NT2/D1 (cell line): ENCODE measurements around the gene RASGRP2.

Source experiments
- DNase-seq: peaks from one replicate; pipeline ENCODE4 v3.0.0-alpha.2; 2011; ENCODE audit warnings: low read depth, low spot score
- H3K27me3 ChIP-seq: 2 replicates; pipeline ENCODE4 v1.6.0; 2011; ENCODE audit warnings: mild to moderate bottlenecking; ENCODE audit not compliant: insufficient read length, insufficient read depth
- H3K36me3 ChIP-seq: 2 replicates; pipeline ENCODE4 v1.6.1; 2011; ENCODE audit warnings: mild to moderate bottlenecking, low read length, mixed read lengths; ENCODE audit not compliant: insufficient read depth, insufficient read length
- H3K4me1 ChIP-seq: 2 replicates; pipeline ENCODE4 v1.5.1; 2011; ENCODE audit not compliant: insufficient read depth, insufficient read length
- H3K4me3 ChIP-seq: 2 replicates; pipeline ENCODE4 v1.5.1; 2011; ENCODE audit warnings: low read depth; ENCODE audit not compliant: insufficient read length
- H3K9ac ChIP-seq: 2 replicates; pipeline ENCODE4 v1.6.0; 2011; ENCODE audit warnings: low read depth; ENCODE audit not compliant: insufficient read length
- H3K9me3 ChIP-seq: 2 replicates; pipeline ENCODE4 v1.5.1; 2011; ENCODE audit warnings: mild to moderate bottlenecking, low read length; ENCODE audit not compliant: insufficient read depth
- SUZ12 ChIP-seq: IDR thresholded peaks from 2 replicates; pipeline ENCODE4 v1.6.1; 2011; ENCODE audit not compliant: insufficient read length, insufficient read depth; ENCODE audit errors: extremely low read depth
- YY1 ChIP-seq: IDR thresholded peaks from 2 replicates; pipeline ENCODE4 v1.6.1; 2011; ENCODE audit not compliant: insufficient read length, insufficient read depth
- ZNF274 ChIP-seq: IDR thresholded peaks from 2 replicates; pipeline ENCODE4 v1.6.1; 2011; ENCODE audit warnings: mild to moderate bottlenecking, low read depth, low read length

Gene RASGRP2

DNA sequence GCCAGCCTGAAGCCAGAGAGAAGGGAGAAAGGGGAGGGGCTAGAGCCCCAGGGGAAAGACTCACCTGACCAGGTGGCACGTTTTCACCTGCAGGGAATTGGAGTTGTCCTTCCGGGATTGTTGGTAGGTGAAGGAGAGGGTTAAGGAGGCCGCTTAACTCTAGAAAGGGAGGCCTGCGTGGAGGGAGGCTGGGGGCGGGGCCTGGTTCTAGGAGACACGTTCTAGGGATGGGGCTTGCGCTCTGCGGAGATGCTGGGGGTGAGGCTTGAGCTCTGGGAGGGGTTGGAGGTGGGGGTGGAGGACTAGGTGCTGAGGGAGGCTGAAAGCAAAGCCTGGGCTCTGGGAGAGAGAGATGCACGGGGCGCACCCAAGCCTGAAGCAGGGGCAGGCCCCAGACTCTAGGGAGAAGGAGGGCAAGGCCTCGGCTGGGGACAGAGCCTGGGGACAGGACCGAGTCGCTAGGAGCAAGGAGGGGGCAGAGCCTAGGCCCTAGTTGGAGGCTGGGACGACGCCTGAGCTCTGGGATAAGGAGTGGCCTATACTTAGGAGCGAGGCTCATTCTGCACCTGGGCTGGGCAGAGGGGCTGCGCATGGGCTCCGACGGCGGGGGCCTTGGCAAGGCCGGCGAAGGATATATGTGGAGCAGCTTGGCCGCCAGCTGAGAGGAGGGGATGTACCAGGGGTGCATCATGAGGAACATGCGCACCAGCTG, 2.4 kb downstream of the RASGRP2 start:
- Histone ChIP-seq H3K36me3 (no peaks in the 10 kb centered on the region), H3K4me1 (peaks cover 41% of the 10 kb centered on the region), H3K9ac (peak overlapping the region; percentile 89), H3K4me3 (peak overlapping the region; percentile 15), H3K9me3 (no peaks in the 10 kb centered on the region), H3K27me3 (peaks cover 54% of the 10 kb centered on the region)
- no peak for TF ChIP-seq YY1
- no peak for TF ChIP-seq ZNF274
- TF ChIP-seq SUZ12: no peak
- no peak for DNase-seq

DNA sequence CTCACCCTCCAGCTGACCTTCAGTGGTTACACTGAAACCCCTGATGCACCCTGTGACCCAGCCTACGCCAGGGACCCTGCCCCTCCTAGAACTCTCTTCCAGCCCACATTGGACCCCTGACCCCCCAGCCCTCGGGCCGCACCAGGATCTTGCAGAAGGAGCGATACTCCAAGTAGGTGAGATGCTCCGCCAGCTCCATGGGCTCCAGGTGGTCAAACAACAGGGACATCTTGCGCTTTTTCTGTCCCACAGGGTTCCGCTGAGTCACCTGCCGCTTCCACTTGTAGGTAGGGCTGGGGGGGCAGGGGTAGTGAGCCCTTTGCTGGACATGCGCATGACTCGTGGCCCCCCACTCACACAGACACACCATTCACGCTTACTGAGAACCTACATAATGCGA, 4.1 kb downstream of the RASGRP2 start:
- H3K36me3 ChIP-seq: no peaks in the 10 kb centered on the region
- no peak overlapping the region for H3K4me3 ChIP-seq
- no peak overlapping the region for H3K9ac ChIP-seq
- H3K4me1 ChIP-seq: peaks cover 40% of the 10 kb centered on the region
- DNase-seq: no peak
- TF ChIP-seq SUZ12 (no peak), ZNF274 (no peak)
- peaks cover 44% of the 10 kb centered on the region for H3K27me3 ChIP-seq
- no peaks in the 10 kb centered on the region for H3K9me3 ChIP-seq

DNA sequence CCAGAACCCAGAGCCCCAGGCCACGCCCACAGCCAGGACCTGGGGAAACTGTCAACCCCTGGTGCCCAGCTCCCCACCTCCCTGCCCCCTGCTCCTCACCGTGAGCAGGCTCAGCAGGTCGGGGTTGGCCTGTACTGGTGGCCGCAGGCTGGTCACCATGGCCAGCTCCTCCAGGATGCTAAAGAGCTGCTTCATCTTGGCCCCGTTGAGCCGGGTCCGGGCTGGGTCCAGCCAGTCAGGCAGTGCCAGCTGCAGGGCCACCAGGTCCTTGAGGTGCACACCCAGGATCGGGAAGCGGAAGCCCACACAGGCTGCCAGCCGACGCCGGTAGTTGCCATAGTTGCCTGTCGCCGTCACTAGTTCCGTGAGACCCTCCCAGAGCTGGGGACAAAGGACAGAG, 7.3 kb downstream of the RASGRP2 start:
- Histone ChIP-seq H3K27me3 (peaks cover 16% of the 10 kb centered on the region), H3K36me3 (no peaks in the 10 kb centered on the region), H3K4me3 (no peak overlapping the region), H3K9ac (no peak overlapping the region), H3K4me1 (peaks cover 23% of the 10 kb centered on the region), H3K9me3 (no peaks in the 10 kb centered on the region)
- TF ChIP-seq SUZ12: no peak
- TF ChIP-seq YY1: no peak
- TF ChIP-seq ZNF274: no peak
- no peak for DNase-seq

DNA sequence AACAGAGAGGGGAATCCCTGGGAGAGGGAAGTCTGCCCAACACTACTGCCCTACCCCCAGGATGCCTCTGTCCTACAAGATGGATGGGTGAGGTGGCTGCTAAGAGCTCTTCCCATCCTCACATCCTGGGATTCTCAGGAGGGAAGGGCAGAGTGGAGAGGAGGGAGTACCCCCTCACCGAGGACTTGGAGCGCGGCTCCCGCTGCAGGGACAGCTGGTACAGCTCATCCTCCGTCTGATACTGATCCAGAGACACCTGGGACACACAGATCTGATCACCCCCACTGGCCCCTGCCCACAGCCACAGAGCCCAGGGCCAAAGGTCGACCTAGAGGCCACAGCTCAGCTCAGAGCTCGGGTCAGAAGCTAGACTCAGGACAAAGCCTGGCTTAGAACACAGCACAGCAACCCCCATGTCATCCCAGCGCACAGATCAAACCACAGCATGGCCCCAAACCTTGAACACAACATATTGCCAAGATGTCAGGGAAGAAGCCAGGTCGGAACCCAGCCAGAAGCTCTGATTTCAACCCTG, 8.2 kb downstream of the RASGRP2 start:
- Histone ChIP-seq H3K36me3 (no peaks in the 10 kb centered on the region), H3K27me3 (peaks cover 8% of the 10 kb centered on the region), H3K4me1 (peaks cover 16% of the 10 kb centered on the region), H3K9me3 (no peaks in the 10 kb centered on the region), H3K9ac (peak overlapping the region; percentile 27), H3K4me3 (no peak overlapping the region)
- TF ChIP-seq YY1: no peak
- no peak for TF ChIP-seq SUZ12
- no peak for TF ChIP-seq ZNF274
- DNase-seq: no peak

DNA sequence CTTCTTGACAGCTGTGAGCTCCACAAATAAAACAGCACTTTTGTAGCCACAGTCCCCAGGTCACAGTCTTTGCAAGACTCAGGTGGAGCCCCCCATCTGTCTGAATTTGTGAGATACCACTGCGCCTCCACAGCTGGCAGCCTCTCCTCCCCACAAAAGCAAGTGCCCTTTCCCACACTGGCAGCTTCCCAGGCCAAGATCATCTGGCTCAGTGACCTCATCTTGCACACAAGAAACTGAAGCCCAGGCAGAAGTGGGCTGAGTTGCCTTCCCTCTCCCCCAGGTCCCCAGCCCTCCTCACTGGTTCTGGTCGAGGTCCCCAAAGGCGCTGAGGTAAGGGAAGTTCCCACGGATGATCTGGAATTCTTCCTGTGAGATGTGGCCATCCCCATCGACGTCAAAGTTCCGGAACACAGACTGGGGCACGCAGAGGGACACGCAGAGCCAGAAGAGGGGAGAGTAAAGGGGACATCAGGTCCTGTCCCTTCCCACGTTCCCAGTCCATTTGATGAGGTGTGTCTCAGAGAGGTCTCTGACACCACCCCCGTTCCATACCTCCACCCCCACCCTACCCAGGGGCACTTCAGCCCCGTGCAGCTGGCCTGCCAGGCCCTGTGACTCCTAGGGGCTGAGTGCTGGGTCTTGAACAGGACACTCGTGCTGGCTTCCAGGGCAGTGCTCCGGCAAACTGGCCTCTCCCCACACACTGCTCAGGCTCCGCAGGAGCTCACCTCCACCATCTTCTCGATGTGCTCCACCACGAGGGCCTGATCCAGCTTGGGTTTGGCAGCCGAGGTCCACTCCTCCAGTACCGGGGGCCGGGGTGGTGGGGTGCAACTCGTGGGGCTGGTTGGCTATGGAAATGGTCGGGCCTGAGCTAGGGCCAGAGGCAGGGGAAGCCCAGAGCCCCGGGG, 8.9 kb downstream of the RASGRP2 start:
- no peaks in the 10 kb centered on the region for H3K36me3 ChIP-seq
- no peak for DNase-seq
- H3K27me3 ChIP-seq: peaks cover under 1% of the 10 kb centered on the region
- no peak overlapping the region for H3K4me3 ChIP-seq
- peaks cover 20% of the 10 kb centered on the region for H3K4me1 ChIP-seq
- H3K9ac ChIP-seq: peak overlapping the region; percentile 0
- TF ChIP-seq ZNF274: no peak
- TF ChIP-seq SUZ12: no peak
- TF ChIP-seq YY1: no peak
- no peaks in the 10 kb centered on the region for H3K9me3 ChIP-seq

DNA sequence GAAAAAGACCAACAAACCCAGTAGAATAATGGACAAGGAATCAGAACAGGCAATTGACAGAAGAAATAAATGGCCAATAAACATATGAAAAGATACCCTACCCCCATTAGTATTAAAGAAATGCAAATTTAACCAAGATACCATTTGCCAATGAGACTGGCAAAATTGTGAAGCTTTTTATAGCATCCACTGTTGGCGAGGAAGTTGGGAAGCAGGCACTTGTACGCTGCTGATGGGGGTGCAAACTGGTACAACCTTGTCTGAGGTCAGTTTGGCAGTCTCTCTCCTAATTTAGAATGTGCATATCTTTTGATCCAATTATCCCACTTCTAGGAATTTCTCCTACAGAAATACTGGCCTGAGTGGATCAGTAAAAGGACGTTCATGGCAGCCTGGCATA, 12.3 kb downstream of the RASGRP2 start:
- H3K4me1 ChIP-seq: peaks cover 15% of the 10 kb centered on the region
- DNase-seq: no peak
- H3K9me3 ChIP-seq: no peaks in the 10 kb centered on the region
- no peak overlapping the region for H3K4me3 ChIP-seq
- no peaks in the 10 kb centered on the region for H3K27me3 ChIP-seq
- no peak overlapping the region for H3K9ac ChIP-seq
- TF ChIP-seq ZNF274 (no peak), SUZ12 (no peak), YY1 (no peak)
- no peaks in the 10 kb centered on the region for H3K36me3 ChIP-seq

DNA sequence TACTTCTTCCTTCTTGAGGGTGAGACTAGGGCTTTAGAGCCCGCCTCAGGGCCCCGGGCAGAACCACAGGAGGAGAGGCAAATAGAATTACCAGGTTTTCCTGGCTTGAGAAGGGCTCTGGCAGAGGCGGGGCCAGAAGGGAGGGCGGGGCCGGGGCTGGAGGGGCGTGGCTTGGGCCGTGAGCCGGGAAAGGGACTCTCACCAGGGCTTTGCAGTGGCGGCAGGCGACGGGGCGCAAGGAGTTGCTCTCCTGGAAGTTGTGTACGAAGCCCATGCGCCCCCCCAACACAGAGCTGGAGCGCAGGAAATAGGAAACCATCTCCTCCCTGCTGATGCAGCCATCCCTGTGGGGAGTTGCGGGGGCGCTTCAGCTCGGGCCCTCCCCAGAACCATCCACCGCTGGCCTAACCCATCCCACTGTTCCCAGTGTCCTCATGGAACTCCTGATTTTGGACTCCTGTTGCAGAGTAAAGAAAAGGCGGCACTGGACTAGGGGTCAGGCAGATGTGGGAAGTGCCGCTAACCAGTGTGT, 14.0 kb downstream of the RASGRP2 start:
- Histone ChIP-seq H3K27me3 (no peaks in the 10 kb centered on the region), H3K9ac (peak overlapping the region; percentile 68), H3K4me1 (peaks cover 26% of the 10 kb centered on the region), H3K9me3 (no peaks in the 10 kb centered on the region), H3K4me3 (no peak overlapping the region), H3K36me3 (no peaks in the 10 kb centered on the region)
- TF ChIP-seq SUZ12 (no peak), ZNF274 (no peak), YY1 (no peak)
- DNase-seq: no peak
